HEK293 (cell line): ENCODE data around the gene MCCC2.

Experiments used
- GLIS2 ChIP-seq: fragments of 450-650 bp; formaldehyde crosslinking; IDR thresholded peaks from 2 replicates; pipeline ENCODE4 v1.5.1; 2016; ENCODE audit warnings: missing biosample characterization, missing genetic modification characterization
- HOXA7 ChIP-seq: sonication (generic); formaldehyde crosslinking; IDR thresholded peaks from 2 replicates; pipeline ENCODE4 v1.8.1; 2022; ENCODE audit warnings: missing genetic modification reagents, borderline replicate concordance
- KLF10 ChIP-seq: fragments of 450-650 bp; IDR thresholded peaks from 2 replicates; pipeline ENCODE4 v1.5.1; 2018; ENCODE audit warnings: missing biosample characterization, mild to moderate bottlenecking, missing genetic modification characterization
- REPIN1 ChIP-seq: fragments of 450-650 bp; formaldehyde crosslinking; IDR thresholded peaks from 2 replicates; pipeline ENCODE4 v1.5.1; 2017; ENCODE audit warnings: missing biosample characterization, missing genetic modification characterization, low read depth
- SETDB1 ChIP-seq: IDR thresholded peaks from one replicate; pipeline ENCODE4 v1.6.1; 2017; ENCODE audit warnings: mild to moderate bottlenecking, low read length, moderate library complexity, mixed read lengths; ENCODE audit not compliant: insufficient read length
- ZBTB1 ChIP-seq: fragments of 450-650 bp; formaldehyde crosslinking; IDR thresholded peaks from 2 replicates; pipeline ENCODE4 v1.5.1; 2016; ENCODE audit warnings: missing biosample characterization, missing genetic modification characterization
- ZBTB20 ChIP-seq: fragments of 450-650 bp; formaldehyde crosslinking; IDR thresholded peaks from 2 replicates; pipeline ENCODE4 v1.5.1; 2016; ENCODE audit warnings: missing biosample characterization, missing genetic modification characterization
- ZNF140 ChIP-seq: fragments of 450-650 bp; formaldehyde crosslinking; IDR thresholded peaks from 2 replicates; pipeline ENCODE4 v1.5.1; 2016; ENCODE audit warnings: missing biosample characterization, missing genetic modification characterization
- ZNF184 ChIP-seq: fragments of 450-650 bp; IDR thresholded peaks from 2 replicates; pipeline ENCODE4 v1.5.1; 2018; ENCODE audit warnings: missing biosample characterization, mild to moderate bottlenecking, missing genetic modification characterization
- ZNF211 ChIP-seq: fragments of 450-650 bp; formaldehyde crosslinking; IDR thresholded peaks from 2 replicates; pipeline ENCODE4 v1.5.1; 2016; ENCODE audit warnings: low read depth, missing biosample characterization, missing genetic modification characterization
- ZNF391 ChIP-seq: fragments of 450-650 bp; formaldehyde crosslinking; IDR thresholded peaks from 2 replicates; pipeline ENCODE4 v1.5.1; 2016; ENCODE audit warnings: low read depth, missing biosample characterization, missing genetic modification characterization, borderline replicate concordance
- ZNF394 ChIP-seq: fragments of 450-650 bp; formaldehyde crosslinking; IDR thresholded peaks from 2 replicates; pipeline ENCODE4 v1.5.1; 2016; ENCODE audit warnings: missing biosample characterization, missing genetic modification characterization, mild to moderate bottlenecking, moderate library complexity, borderline replicate concordance
- ZNF529 ChIP-seq: fragments of 450-650 bp; formaldehyde crosslinking; IDR thresholded peaks from 2 replicates; pipeline ENCODE4 v1.5.1; 2017; ENCODE audit warnings: missing genetic modification characterization, missing biosample characterization; ENCODE audit not compliant: insufficient replicate concordance
- ZNF670 ChIP-seq: fragments of 450-650 bp; formaldehyde crosslinking; IDR thresholded peaks from 2 replicates; pipeline ENCODE4 v1.5.1; 2016; ENCODE audit warnings: missing biosample characterization, missing genetic modification characterization, low read depth
- ZNF843 ChIP-seq: fragments of 450-650 bp; formaldehyde crosslinking; IDR thresholded peaks from 2 replicates; pipeline ENCODE4 v1.5.1; 2016; ENCODE audit warnings: missing biosample characterization, missing genetic modification characterization
- TF ChIP-seq, protein P1 (sequence below): fragments of 450-650 bp; formaldehyde crosslinking; IDR thresholded peaks from 2 replicates; pipeline ENCODE4 v1.5.1; 2016; ENCODE audit warnings: missing biosample characterization, missing genetic modification characterization
- TF ChIP-seq, protein P2 (sequence below): fragments of 450-650 bp; formaldehyde crosslinking; IDR thresholded peaks from 2 replicates; pipeline ENCODE4 v1.5.1; 2016; ENCODE audit warnings: missing biosample characterization, missing genetic modification characterization
- TF ChIP-seq, protein P3 (sequence below): fragments of 450-650 bp; formaldehyde crosslinking; IDR thresholded peaks from 2 replicates; pipeline ENCODE4 v1.5.1; 2017; ENCODE audit warnings: missing biosample characterization, missing genetic modification characterization
- TF ChIP-seq, protein P4 (sequence below): fragments of 450-650 bp; formaldehyde crosslinking; IDR thresholded peaks from 2 replicates; pipeline ENCODE4 v1.5.1; 2016; ENCODE audit warnings: missing biosample characterization, missing genetic modification characterization
- TF ChIP-seq, protein P5 (sequence below): fragments of 450-650 bp; formaldehyde crosslinking; IDR thresholded peaks from 2 replicates; pipeline ENCODE4 v1.5.1; 2017; ENCODE audit warnings: missing biosample characterization, missing genetic modification characterization
- TF ChIP-seq, protein P6 (sequence below): fragments of 450-650 bp; formaldehyde crosslinking; conservative IDR thresholded peaks from 2 replicates; pipeline ENCODE4 v1.5.1; 2016; ENCODE audit warnings: low read depth, missing biosample characterization, missing genetic modification characterization

MCCC2 gene

DNA sequence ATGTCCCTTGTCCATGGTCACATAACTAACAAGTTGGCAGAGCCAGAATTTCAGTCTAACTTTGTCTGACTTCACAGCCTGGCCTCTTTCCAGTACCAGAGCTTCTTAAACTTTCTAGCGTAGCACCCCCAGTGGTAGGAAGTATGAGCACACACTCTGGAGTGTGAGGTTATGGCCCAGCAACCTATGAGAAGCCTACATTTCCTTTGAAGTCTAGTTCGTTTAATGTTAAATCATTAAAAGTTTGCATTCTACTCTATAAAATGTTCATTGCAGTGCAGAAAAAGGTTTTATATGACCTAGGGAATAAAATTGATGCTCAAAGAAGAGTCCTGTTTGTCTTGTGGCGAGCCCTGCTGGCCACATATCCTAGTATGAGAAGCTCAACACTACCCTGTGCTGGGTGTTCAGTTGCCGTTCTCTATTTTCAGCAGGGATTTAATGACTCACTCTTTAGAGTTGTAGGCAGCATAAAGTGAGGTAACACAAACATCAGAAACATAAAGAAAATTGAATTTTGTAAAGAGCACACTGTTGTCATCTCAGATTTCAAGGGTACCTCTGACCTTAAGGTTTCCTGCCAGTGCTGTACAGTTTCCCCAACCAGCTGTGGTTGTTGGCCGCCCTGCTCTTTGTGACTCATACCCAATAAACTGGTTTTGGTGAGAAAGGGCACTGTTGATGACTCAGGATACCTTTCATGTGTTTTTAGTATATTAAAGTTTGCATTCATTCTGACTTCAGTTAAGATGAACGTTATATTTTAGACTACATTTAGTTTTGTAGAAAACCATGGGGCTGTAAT is 14.3 kb downstream of the MCCC2 start (continued):
- TF ChIP-seq ZNF140 (tag by site-specific recombination) (no peak), ZNF843 (tag by site-specific recombination) (peak; percentile 80), ZNF211 (tag by site-specific recombination) (no peak), ZNF184 (tag by site-specific recombination) (peak; percentile 81), GLIS2 (tag by site-specific recombination) (no peak), ZBTB20 (tag by site-specific recombination) (no peak), ZNF391 (tag by site-specific recombination) (no peak), KLF10 (peak; percentile 62), HOXA7 (CRISPR knock-in tag) (no peak), SETDB1 (no peak), ZNF529 (no peak), ZNF394 (tag by site-specific recombination) (peak; percentile 53; the same call in 1 of the 2 replicates), ZNF670 (tag by site-specific recombination) (no peak), REPIN1 (tag by site-specific recombination) (no peak), ZBTB1 (tag by site-specific recombination) (peak; percentile 21; the same call in 1 of the 2 replicates)
- TF ChIP-seq, protein P1, sequence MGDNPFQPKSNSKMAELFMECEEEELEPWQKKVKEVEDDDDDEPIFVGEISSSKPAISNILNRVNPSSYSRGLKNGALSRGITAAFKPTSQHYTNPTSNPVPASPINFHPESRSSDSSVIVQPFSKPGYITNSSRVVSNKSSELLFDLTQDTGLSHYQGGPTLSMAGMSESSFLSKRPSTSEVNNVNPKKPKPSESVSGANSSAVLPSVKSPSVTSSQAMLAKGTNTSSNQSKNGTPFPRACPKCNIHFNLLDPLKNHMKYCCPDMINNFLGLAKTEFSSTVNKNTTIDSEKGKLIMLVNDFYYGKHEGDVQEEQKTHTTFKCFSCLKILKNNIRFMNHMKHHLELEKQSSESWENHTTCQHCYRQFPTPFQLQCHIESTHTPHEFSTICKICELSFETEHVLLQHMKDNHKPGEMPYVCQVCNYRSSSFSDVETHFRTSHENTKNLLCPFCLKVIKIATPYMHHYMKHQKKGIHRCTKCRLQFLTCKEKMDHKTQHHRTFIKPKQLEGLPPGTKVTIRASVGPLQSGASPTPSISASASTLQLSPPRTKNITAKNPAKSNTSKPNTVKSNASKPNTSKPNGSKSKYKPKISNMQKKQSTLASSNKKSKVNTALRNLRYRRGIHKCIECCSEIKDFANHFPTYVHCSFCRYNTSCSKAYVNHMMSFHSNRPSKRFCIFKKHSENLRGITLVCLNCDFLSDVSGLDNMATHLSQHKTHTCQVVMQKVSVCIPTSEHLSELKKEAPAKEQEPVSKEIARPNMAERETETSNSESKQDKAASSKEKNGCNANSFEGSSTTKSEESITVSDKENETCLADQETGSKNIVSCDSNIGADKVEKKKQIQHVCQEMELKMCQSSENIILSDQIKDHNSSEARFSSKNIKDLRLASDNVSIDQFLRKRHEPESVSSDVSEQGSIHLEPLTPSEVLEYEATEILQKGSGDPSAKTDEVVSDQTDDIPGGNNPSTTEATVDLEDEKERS, result no peak
- TF ChIP-seq, protein P2, sequence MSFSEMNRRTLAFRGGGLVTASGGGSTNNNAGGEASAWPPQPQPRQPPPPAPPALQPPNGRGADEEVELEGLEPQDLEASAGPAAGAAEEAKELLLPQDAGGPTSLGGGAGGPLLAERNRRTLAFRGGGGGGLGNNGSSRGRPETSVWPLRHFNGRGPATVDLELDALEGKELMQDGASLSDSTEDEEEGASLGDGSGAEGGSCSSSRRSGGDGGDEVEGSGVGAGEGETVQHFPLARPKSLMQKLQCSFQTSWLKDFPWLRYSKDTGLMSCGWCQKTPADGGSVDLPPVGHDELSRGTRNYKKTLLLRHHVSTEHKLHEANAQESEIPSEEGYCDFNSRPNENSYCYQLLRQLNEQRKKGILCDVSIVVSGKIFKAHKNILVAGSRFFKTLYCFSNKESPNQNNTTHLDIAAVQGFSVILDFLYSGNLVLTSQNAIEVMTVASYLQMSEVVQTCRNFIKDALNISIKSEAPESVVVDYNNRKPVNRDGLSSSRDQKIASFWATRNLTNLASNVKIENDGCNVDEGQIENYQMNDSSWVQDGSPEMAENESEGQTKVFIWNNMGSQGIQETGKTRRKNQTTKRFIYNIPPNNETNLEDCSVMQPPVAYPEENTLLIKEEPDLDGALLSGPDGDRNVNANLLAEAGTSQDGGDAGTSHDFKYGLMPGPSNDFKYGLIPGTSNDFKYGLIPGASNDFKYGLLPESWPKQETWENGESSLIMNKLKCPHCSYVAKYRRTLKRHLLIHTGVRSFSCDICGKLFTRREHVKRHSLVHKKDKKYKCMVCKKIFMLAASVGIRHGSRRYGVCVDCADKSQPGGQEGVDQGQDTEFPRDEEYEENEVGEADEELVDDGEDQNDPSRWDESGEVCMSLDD (tag by site-specific recombination), result 0 out of 2 replicates have a peak, but pooled peaks have one; percentile 34
- TF ChIP-seq, protein P3, sequence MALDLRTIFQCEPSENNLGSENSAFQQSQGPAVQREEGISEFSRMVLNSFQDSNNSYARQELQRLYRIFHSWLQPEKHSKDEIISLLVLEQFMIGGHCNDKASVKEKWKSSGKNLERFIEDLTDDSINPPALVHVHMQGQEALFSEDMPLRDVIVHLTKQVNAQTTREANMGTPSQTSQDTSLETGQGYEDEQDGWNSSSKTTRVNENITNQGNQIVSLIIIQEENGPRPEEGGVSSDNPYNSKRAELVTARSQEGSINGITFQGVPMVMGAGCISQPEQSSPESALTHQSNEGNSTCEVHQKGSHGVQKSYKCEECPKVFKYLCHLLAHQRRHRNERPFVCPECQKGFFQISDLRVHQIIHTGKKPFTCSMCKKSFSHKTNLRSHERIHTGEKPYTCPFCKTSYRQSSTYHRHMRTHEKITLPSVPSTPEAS, result no peak
- TF ChIP-seq, protein P4, sequence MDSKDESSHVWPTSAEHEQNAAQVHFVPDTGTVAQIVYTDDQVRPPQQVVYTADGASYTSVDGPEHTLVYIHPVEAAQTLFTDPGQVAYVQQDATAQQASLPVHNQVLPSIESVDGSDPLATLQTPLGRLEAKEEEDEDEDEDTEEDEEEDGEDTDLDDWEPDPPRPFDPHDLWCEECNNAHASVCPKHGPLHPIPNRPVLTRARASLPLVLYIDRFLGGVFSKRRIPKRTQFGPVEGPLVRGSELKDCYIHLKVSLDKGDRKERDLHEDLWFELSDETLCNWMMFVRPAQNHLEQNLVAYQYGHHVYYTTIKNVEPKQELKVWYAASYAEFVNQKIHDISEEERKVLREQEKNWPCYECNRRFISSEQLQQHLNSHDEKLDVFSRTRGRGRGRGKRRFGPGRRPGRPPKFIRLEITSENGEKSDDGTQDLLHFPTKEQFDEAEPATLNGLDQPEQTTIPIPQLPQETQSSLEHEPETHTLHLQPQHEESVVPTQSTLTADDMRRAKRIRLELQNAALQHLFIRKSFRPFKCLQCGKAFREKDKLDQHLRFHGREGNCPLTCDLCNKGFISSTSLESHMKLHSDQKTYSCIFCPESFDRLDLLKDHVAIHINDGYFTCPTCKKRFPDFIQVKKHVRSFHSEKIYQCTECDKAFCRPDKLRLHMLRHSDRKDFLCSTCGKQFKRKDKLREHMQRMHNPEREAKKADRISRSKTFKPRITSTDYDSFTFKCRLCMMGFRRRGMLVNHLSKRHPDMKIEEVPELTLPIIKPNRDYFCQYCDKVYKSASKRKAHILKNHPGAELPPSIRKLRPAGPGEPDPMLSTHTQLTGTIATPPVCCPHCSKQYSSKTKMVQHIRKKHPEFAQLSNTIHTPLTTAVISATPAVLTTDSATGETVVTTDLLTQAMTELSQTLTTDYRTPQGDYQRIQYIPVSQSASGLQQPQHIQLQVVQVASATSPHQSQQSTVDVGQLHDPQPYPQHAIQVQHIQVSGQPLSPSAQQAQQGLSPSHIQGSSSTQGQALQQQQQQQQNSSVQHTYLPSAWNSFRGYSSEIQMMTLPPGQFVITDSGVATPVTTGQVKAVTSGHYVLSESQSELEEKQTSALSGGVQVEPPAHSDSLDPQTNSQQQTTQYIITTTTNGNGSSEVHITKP (tag by site-specific recombination), result no peak
- TF ChIP-seq, protein P5, sequence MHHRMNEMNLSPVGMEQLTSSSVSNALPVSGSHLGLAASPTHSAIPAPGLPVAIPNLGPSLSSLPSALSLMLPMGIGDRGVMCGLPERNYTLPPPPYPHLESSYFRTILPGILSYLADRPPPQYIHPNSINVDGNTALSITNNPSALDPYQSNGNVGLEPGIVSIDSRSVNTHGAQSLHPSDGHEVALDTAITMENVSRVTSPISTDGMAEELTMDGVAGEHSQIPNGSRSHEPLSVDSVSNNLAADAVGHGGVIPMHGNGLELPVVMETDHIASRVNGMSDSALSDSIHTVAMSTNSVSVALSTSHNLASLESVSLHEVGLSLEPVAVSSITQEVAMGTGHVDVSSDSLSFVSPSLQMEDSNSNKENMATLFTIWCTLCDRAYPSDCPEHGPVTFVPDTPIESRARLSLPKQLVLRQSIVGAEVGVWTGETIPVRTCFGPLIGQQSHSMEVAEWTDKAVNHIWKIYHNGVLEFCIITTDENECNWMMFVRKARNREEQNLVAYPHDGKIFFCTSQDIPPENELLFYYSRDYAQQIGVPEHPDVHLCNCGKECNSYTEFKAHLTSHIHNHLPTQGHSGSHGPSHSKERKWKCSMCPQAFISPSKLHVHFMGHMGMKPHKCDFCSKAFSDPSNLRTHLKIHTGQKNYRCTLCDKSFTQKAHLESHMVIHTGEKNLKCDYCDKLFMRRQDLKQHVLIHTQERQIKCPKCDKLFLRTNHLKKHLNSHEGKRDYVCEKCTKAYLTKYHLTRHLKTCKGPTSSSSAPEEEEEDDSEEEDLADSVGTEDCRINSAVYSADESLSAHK, result no peak
- TF ChIP-seq, protein P6, sequence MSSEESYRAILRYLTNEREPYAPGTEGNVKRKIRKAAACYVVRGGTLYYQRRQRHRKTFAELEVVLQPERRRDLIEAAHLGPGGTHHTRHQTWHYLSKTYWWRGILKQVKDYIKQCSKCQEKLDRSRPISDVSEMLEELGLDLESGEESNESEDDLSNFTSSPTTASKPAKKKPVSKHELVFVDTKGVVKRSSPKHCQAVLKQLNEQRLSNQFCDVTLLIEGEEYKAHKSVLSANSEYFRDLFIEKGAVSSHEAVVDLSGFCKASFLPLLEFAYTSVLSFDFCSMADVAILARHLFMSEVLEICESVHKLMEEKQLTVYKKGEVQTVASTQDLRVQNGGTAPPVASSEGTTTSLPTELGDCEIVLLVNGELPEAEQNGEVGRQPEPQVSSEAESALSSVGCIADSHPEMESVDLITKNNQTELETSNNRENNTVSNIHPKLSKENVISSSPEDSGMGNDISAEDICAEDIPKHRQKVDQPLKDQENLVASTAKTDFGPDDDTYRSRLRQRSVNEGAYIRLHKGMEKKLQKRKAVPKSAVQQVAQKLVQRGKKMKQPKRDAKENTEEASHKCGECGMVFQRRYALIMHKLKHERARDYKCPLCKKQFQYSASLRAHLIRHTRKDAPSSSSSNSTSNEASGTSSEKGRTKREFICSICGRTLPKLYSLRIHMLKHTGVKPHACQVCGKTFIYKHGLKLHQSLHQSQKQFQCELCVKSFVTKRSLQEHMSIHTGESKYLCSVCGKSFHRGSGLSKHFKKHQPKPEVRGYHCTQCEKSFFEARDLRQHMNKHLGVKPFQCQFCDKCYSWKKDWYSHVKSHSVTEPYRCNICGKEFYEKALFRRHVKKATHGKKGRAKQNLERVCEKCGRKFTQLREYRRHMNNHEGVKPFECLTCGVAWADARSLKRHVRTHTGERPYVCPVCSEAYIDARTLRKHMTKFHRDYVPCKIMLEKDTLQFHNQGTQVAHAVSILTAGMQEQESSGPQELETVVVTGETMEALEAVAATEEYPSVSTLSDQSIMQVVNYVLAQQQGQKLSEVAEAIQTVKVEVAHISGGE (tag by site-specific recombination), result no peak
